ENCODE measurements around the gene CCDC12. TPM values are rescaled to one million over a fixed set of nuclear protein-coding genes. Genes with fewer than 3 reads are reported as not detected.

CCDC12 gene
- total RNA-seq, 1 experiment from 2014 or later: 44.2 TPM

- H3K4me1 ChIP-seq (ENCODE audit: insufficient read depth, low read length): peaks cover 3% of the 10 kb centered on the region
- H3K9ac ChIP-seq (ENCODE audit: low read length): no peak overlapping the region
- DNase-seq (no peak), ATAC-seq (no peak)
- H3K9me3 ChIP-seq (ENCODE audit: low read length): no peaks in the 10 kb centered on the region
- H3K36me3 ChIP-seq (ENCODE audit: low read depth, low read length): no peaks in the 10 kb centered on the region; the same call in 1 of the 2 replicates
- TF ChIP-seq EZH2phosphoT487 (IDR thresholded peaks at IDR 0.05; ENCODE audit: borderline replicate concordance, low read length) (no peak), EZH2 (IDR thresholded peaks at IDR 0.05; ENCODE audit: low read length, unreplicated experiment) (no peak)
- no peaks in the 10 kb centered on the region for H3F3A ChIP-seq (ENCODE audit: low read length, unreplicated experiment)
- no peaks in the 10 kb centered on the region for H4K20me1 ChIP-seq (ENCODE audit: low read length)
- H2AFZ ChIP-seq (ENCODE audit: low read length): no peak overlapping the region
- no peak overlapping the region for H3K4me3 ChIP-seq (ENCODE audit: low read length)
- no peaks in the 10 kb centered on the region for H3K79me2 ChIP-seq (ENCODE audit: low read length)
- H3K9me2 ChIP-seq (replicated peaks; ENCODE audit: low read length): no peaks in the 10 kb centered on the region
- H3K27me3 ChIP-seq (ENCODE audit: low read length): no peaks in the 10 kb centered on the region
- H3K4me2 ChIP-seq (ENCODE audit: low read length): no peak overlapping the region
- BruUV-seq (replicated peaks): no TSS peak
- no peak overlapping the region for H3K27ac ChIP-seq (ENCODE audit: low read length)
- CTCF ChIA-PET: interaction anchor here (0.6 kb wide), 1 partner anchor 426 kb away, joined by 4 read pairs; no protein-coding TSS in a partner anchor
- POLR2A ChIA-PET (ENCODE audit: unreplicated experiment): no interaction called here
- intact Hi-C loops (cut with micrococcal nuclease): loop anchor here (5.0 kb wide), 1 partner anchor 73 kb away; no protein-coding TSS in a partner anchor
Measured at GRCh38 chr3:46994801-46995731, 18.5 kb upstream of the CCDC12 start.

GRCh38 chr3:46993986-46994385, 17.4 kb upstream of the CCDC12 start:
- no peak for DNase-seq
- Histone ChIP-seq H3K36me3 (ENCODE audit: low read depth, low read length) (no peaks in the 10 kb centered on the region; the same call in 1 of the 2 replicates), H3K9me2 (replicated peaks; ENCODE audit: low read length) (no peaks in the 10 kb centered on the region), H3K27ac (ENCODE audit: low read length) (no peak overlapping the region), H4K20me1 (ENCODE audit: low read length) (no peaks in the 10 kb centered on the region), H3K79me2 (ENCODE audit: low read length) (no peaks in the 10 kb centered on the region), H3K9ac (ENCODE audit: low read length) (no peak overlapping the region), H3K9me3 (ENCODE audit: low read length) (no peaks in the 10 kb centered on the region), H3K4me1 (ENCODE audit: insufficient read depth, low read length) (no peaks in the 10 kb centered on the region), H3F3A (ENCODE audit: low read length, unreplicated experiment) (no peaks in the 10 kb centered on the region), H2AFZ (ENCODE audit: low read length) (no peak overlapping the region), H3K4me3 (ENCODE audit: low read length) (no peak overlapping the region), H3K27me3 (ENCODE audit: low read length) (no peaks in the 10 kb centered on the region), H3K4me2 (ENCODE audit: low read length) (no peak overlapping the region)
- BruUV-seq (replicated peaks): no TSS peak
- POLR2A ChIA-PET (ENCODE audit: unreplicated experiment): no interaction called here
- intact Hi-C loops (cut with micrococcal nuclease): no loop called here
- TF ChIP-seq EZH2phosphoT487 (IDR thresholded peaks at IDR 0.05; ENCODE audit: borderline replicate concordance, low read length): no peak
- TF ChIP-seq CTCF (conservative IDR thresholded peaks at IDR 0.05; ENCODE audit: low read depth, low read length): no peak
- no peak for TF ChIP-seq EZH2 (IDR thresholded peaks at IDR 0.05; ENCODE audit: low read length, unreplicated experiment)
- CTCF ChIA-PET: no interaction called here
- no peak for ATAC-seq

- CTCF ChIA-PET: no interaction called here
Measured at GRCh38 chr3:46993292-46993691, 16.7 kb upstream of the CCDC12 start.

More at GRCh38 chr3:46993292-46993691, 16.7 kb upstream of the CCDC12 start:
- Histone ChIP-seq H3K9me3 (ENCODE audit: low read length) (no peaks in the 10 kb centered on the region), H2AFZ (ENCODE audit: low read length) (no peak overlapping the region), H3K27me3 (ENCODE audit: low read length) (no peaks in the 10 kb centered on the region), H3K4me3 (ENCODE audit: low read length) (no peak overlapping the region), H3K36me3 (ENCODE audit: low read depth, low read length) (no peaks in the 10 kb centered on the region), H3K27ac (ENCODE audit: low read length) (no peak overlapping the region), H3K79me2 (ENCODE audit: low read length) (no peaks in the 10 kb centered on the region), H3K9ac (ENCODE audit: low read length) (no peak overlapping the region), H3F3A (ENCODE audit: low read length, unreplicated experiment) (no peaks in the 10 kb centered on the region), H3K4me2 (ENCODE audit: low read length) (no peak overlapping the region), H4K20me1 (ENCODE audit: low read length) (no peaks in the 10 kb centered on the region), H3K9me2 (replicated peaks; ENCODE audit: low read length) (no peaks in the 10 kb centered on the region), H3K4me1 (ENCODE audit: insufficient read depth, low read length) (no peaks in the 10 kb centered on the region)
- BruUV-seq (replicated peaks): no TSS peak
- DNase-seq (no peak), ATAC-seq (no peak)
- TF ChIP-seq CTCF (conservative IDR thresholded peaks at IDR 0.05; ENCODE audit: low read depth, low read length): no peak
- POLR2A ChIA-PET (ENCODE audit: unreplicated experiment): no interaction called here
- intact Hi-C loops (cut with micrococcal nuclease): no loop called here
